Heart left ventricle (tissue), 16 donors: ENCODE measurements around the gene MYOM1. TPM values are rescaled to one million over a fixed set of nuclear protein-coding genes. Genes with fewer than 3 reads are reported as not detected.
A peak's percentile ranks its signal among the peaks of the same experiment; 100 is the strongest.

Experiments
- ATAC-seq, 4 donors: fragments of 200-7000 bp; cut with Tn5 transposase; one replicate each; pipeline ENCODE4 v1.9.1; 2020 to 2022; ENCODE audit warnings: moderate library complexity in 4 of 4, mild to moderate bottlenecking in 3 of 4, moderate number of reproducible peaks in 1 of 4
- DNase-seq, 5 donors: peaks; one replicate each; pipeline ENCODE4 v3.0.0-alpha.2; 2020
- H3K27ac ChIP-seq, 12 donors: fragments of 200-600 bp; sonication (generic) in 4 of 12; one replicate each; pipeline versions ENCODE4 v1.5.0 to v1.8.0; 2016 to 2022; ENCODE audit warnings: mild to moderate bottlenecking in 2 of 12
- H3K27me3 ChIP-seq, 9 donors: fragments of 200-600 bp; sonication (generic) in 2 of 9; one replicate each; pipeline versions ENCODE4 v1.5.1 to v1.8.0; 2016 to 2022; ENCODE audit warnings: mild to moderate bottlenecking in 3 of 9
- H3K36me3 ChIP-seq, 9 donors: fragments of 200-600 bp; sonication (generic) in 2 of 9; one replicate each; pipeline versions ENCODE4 v1.5.0 to v1.8.0; 2018 to 2022; ENCODE audit warnings: mild to moderate bottlenecking in 2 of 9
- H3K4me1 ChIP-seq, 12 donors: fragments of 200-600 bp; sonication (generic) in 4 of 12; one replicate each; pipeline versions ENCODE4 v1.5.0 to v1.8.0; 2016 to 2022; ENCODE audit warnings: mild to moderate bottlenecking in 3 of 12
- H3K4me3 ChIP-seq, 12 donors: fragments of 200-600 bp; sonication (generic) in 4 of 12; one replicate each; pipeline versions ENCODE4 v1.5.0 to v1.8.0; 2017 to 2022; ENCODE audit warnings: mild to moderate bottlenecking in 9 of 12, moderate library complexity in 4 of 12
- H3K9me3 ChIP-seq, 12 donors: fragments of 200-600 bp; sonication (generic) in 4 of 12; one replicate each; pipeline versions ENCODE4 v1.5.0 to v1.8.0; 2016 to 2022; ENCODE audit warnings: mild to moderate bottlenecking in 1 of 12
- POLR2A ChIP-seq, 2 donors: fragments of 450-650 bp; IDR thresholded peaks; one replicate each; pipeline ENCODE4 v1.6.1; 2017; ENCODE audit warnings: antibody characterized with exemption in 2 of 2, mild to moderate bottlenecking in 2 of 2, moderate library complexity in 2 of 2
- WGBS, 4 donors: extraction: QIAGEN DNeasy Blood & Tissue Kit in 2 of 4; methylation state at CpG; one replicate each; pipeline versions ENCODE4 v1.1.5 to v1.1.7; 2013 to 2018; 5-methylcytosine and 5-hydroxymethylcytosine counted together
- intact Hi-C, 10 donors: fragments of 100-400 bp; cut with DNase I; formaldehyde crosslinking; loops; one replicate each; pipeline versions ENCODE4 v1.11.1 to v1.14.2; 2022
- polyA plus RNA-seq, 2 donors: library from polyadenylated mRNA; stranded (reverse); fragments of 200-250 nt; gene quantifications; one replicate each; pipeline ENCODE4 v1.2.3, GENCODE V29; 2013
- total RNA-seq, 9 donors: library from RNA; depleted of rRNA in 2 of 9; stranded (reverse); fragments of >200 nt in 2 of 9; fragmentation: NEBNext Ultra II Directional in 3 of 9; extraction: Animal tissue kit (Norgen Biotek cat#: 25700) in 3 of 9; gene quantifications; one replicate each; pipeline versions ENCODE4 v1.1.0 to v1.2.4, GENCODE V29; 2016 to 2023
- TF ChIP-seq, protein P1 (sequence below), 12 donors: fragments of 200-600 bp; sonication (generic) in 4 of 12; IDR thresholded peaks; one replicate each; pipeline versions ENCODE4 v1.5.0 to v1.8.0; 2018 to 2022; ENCODE audit warnings: antibody characterized with exemption in 12 of 12, mild to moderate bottlenecking in 5 of 12
- donor health status: ischemic (EF 13 %, LVEDD 7.1; RV severe dilation, severe dysfunction).
- donor health status: healthy with polysubstance abuse.
- donor health status: DM: no; HTN: yes; CAD: no.
- donor health status: DM: no; HTN: no; CAD: no.
- donor health status: ischemic (EF 25% LVEDD 6.9; RV normal size, moderate dysfunction).
- donor health status: ischemic (EF 25% LVEDD 5.7; RV mildly dilated, moderate dysfunction).
- donor health status: healthy.
- donor health status: DM: yes; HTN: yes; CAD: no.
- donor health status: ischemic (EF 35%, LVEDD 5.7; RV mildly dilated, moderate dysfunction).
- donor health status: nonischemic (EF 11% LVEDD 7.7; RV severe dilation, severe dysfunction).
- donor health status: DM: yes; HTN: yes; CAD: no.
- donor health status: PGD.
- donor health status: ischemic (EF 29% LVEDD 5.4; RV normal size, mild dysfunction).
- donor health status: nonischemic (EF 23%, LVEDD 6.1; RV moderate dilation, normal function).

Gene MYOM1
- total and polyA plus RNA-seq, 11 donors = 112 to 1,344 (median 801) TPM

DNA sequence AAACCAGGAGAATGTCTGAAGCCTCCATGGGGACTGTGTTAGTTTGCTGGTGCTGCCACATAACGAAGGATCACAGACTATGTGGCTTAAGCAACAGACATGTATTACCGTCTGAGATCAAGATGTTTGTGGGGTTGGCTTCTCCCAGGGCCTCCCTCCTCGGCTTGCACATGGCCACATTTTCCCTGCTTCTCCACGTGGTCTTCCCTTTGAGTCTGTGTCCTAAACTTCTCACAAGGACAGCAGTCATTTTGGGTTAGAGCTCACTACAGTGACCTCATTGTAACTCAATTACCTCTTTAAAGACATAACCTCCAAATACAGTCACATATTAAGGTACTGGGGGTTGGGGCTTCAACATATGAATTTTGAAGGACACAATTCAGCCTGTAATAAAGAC is 162.2 kb downstream of the MYOM1 start:
- H3K27ac ChIP-seq = no peak overlapping the region

DNA sequence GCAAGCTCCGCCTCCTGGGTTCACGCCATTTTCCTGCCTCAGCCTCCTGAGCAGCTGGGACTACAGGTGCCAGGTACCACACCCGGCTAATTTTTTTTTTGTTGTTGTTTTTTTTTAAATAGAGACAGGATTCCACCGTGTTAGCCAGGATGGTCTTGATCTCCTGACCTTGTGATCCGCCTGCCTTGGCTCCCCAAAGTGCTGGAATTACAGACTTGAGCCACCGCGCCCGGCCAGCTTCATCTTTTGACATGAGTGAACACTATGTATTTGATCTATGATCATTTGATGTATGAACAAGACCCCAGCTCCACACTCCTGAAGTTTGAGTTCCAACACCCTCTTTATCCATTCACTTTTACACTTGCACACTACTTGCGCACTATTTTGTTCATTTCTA is 163.5 kb downstream of the MYOM1 start:
- no peak overlapping the region for H3K27ac ChIP-seq
- TF ChIP-seq POLR2A (IDR thresholded peaks at IDR 0.05) = no peak
- TF ChIP-seq, protein P1, sequence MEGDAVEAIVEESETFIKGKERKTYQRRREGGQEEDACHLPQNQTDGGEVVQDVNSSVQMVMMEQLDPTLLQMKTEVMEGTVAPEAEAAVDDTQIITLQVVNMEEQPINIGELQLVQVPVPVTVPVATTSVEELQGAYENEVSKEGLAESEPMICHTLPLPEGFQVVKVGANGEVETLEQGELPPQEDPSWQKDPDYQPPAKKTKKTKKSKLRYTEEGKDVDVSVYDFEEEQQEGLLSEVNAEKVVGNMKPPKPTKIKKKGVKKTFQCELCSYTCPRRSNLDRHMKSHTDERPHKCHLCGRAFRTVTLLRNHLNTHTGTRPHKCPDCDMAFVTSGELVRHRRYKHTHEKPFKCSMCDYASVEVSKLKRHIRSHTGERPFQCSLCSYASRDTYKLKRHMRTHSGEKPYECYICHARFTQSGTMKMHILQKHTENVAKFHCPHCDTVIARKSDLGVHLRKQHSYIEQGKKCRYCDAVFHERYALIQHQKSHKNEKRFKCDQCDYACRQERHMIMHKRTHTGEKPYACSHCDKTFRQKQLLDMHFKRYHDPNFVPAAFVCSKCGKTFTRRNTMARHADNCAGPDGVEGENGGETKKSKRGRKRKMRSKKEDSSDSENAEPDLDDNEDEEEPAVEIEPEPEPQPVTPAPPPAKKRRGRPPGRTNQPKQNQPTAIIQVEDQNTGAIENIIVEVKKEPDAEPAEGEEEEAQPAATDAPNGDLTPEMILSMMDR (IDR thresholded peaks at IDR 0.05) = no peak
- no peak overlapping the region for H3K4me3 ChIP-seq
- no peaks in the 10 kb centered on the region for H3K36me3 ChIP-seq
- no peak for DNase-seq
- no peaks in the 10 kb centered on the region for H3K27me3 ChIP-seq
- intact Hi-C loops = loop anchor here in 1 of 10 donors (5.0 kb wide), 1 partner anchor 39 kb away; no protein-coding TSS in a partner anchor
- no peaks in the 10 kb centered on the region for H3K9me3 ChIP-seq
- ATAC-seq = no peak
- H3K4me1 ChIP-seq = peaks cover 0 to 45% (median 11%) of the 10 kb centered on the region in 12 donors
- WGBS, 4 donors = 81 to 95% (median 93%) methylated on average over 9 of the region's 9 CpGs

More for the DNA sequence above, 162.2 kb downstream of the MYOM1 start:
- Histone ChIP-seq H3K27me3 (no peaks in the 10 kb centered on the region), H3K4me3 (no peak overlapping the region), H3K36me3 (no peaks in the 10 kb centered on the region), H3K9me3 (no peaks in the 10 kb centered on the region), H3K4me1 (peaks cover 0 to 34% (median 11%) of the 10 kb centered on the region in 12 donors)
- intact Hi-C loops = loop anchor here in 1 of 10 donors (5.0 kb wide), 1 partner anchor 40 kb away; no protein-coding TSS in a partner anchor
- no peak for TF ChIP-seq POLR2A (IDR thresholded peaks at IDR 0.05)
- TF ChIP-seq, protein P1 (IDR thresholded peaks at IDR 0.05) = no peak
- WGBS, 4 donors = 83 to 95% (median 94%) methylated on average over 4 of the region's 4 CpGs
- DNase-seq (no peak), ATAC-seq (no peak)

DNA sequence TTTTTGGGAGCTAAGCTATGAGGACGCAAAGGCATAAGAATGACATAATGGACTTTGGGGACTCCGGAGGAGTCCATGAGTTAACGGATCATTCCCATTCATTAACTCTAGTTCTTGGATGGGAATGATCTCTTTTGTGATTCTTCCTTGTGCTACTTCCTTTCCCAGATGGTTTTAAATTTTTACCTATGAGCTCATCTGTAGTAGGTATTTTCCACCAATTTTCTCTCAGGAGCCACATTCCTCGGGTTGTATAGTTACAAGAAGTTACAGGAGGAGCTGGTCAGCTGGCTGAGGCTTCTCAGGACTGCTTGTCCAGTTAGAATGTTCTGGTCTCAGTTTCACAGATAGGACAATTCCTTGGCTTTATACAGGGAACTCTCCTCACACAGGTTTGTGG is 164.0 kb downstream of the MYOM1 start:
- DNase-seq (no peak), ATAC-seq (no peak)
- intact Hi-C loops = loop anchor here in 1 of 10 donors (5.0 kb wide), 1 partner anchor 39 kb away; no protein-coding TSS in a partner anchor

DNA sequence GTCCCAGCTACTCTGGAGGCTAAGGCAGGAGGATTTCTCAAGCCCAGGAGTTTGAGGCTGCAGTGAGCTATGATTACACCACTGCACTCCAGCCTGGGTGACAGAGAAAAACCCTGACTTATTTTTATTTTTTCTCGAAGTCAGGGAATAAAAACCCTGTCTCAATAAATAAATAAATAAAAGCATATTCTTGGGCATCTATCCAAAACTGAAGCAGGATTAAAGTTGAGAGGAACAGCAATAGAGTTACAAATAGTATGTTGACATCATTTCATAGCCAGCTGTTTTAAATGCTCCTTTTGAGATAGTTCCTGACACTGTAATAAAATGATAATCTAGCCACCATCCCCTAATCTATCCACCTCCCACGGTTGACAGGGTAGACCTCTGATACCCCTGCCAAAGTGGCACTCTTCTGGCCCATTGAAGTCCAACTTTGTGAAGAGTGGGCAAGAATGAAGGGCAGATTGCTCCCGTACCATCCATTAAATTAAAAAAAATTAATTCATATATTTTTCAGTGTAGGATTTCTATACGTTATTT is 164.5 kb downstream of the MYOM1 start:
- Histone ChIP-seq H3K4me1 (peaks cover 0 to 37% (median 8%) of the 10 kb centered on the region in 12 donors), H3K36me3 (no peaks in the 10 kb centered on the region), H3K27me3 (no peaks in the 10 kb centered on the region), H3K27ac (no peak overlapping the region), H3K4me3 (no peak overlapping the region), H3K9me3 (no peaks in the 10 kb centered on the region)
- DNase-seq (no peak), ATAC-seq (peak in 1 of 4 donors; percentile 26)
- TF ChIP-seq POLR2A (IDR thresholded peaks at IDR 0.05) = no peak
- TF ChIP-seq, protein P1 (IDR thresholded peaks at IDR 0.05) = no peak
- intact Hi-C loops = loop anchor here in 1 of 10 donors (5.0 kb wide), 1 partner anchor 38 kb away; no protein-coding TSS in a partner anchor
- WGBS, 4 donors = 54 to 63% (median 57%) methylated on average over 4 of the region's 4 CpGs

More for the DNA sequence above, 164.0 kb downstream of the MYOM1 start:
- WGBS, 4 donors = 58 to 72% (median 59%) methylated on average over 4 of the region's 4 CpGs
- Histone ChIP-seq H3K4me1 (peaks cover 0 to 43% (median 10%) of the 10 kb centered on the region in 12 donors), H3K27me3 (no peaks in the 10 kb centered on the region), H3K9me3 (no peaks in the 10 kb centered on the region), H3K27ac (no peak overlapping the region), H3K36me3 (no peaks in the 10 kb centered on the region), H3K4me3 (no peak overlapping the region)
- TF ChIP-seq, protein P1 (IDR thresholded peaks at IDR 0.05) = no peak
- TF ChIP-seq POLR2A (IDR thresholded peaks at IDR 0.05) = no peak
